Body of pancreas (tissue), 4 donors: ENCODE measurements around the gene OSBP2. TPM values are rescaled to one million over a fixed set of nuclear protein-coding genes. Genes with fewer than 3 reads are reported as not detected.

Experiments used
- ATAC-seq: fragments of 150-250 bp; one replicate; pipeline ENCODE4 v1.9.1; 2016
- DNase-seq, 4 donors: peaks; one replicate each; pipeline ENCODE4 v3.0.0-alpha.2; 2019
- H3K27ac ChIP-seq, 4 donors: fragments of 200-600 bp; sonication (generic); 1 replicate in 3 of 4; 2 replicates in 1 of 4; pipeline versions ENCODE4 v1.5.1 to v1.6.1; 2016 to 2019; ENCODE audit warnings: mild to moderate bottlenecking in 1 of 4, mixed read lengths in 1 of 4, moderate library complexity in 1 of 4
- H3K27me3 ChIP-seq, 2 donors: fragments of 200-600 bp; sonication (generic); one replicate each; pipeline ENCODE4 v1.6.0; 2016; ENCODE audit warnings: mild to moderate bottlenecking in 1 of 2
- H3K36me3 ChIP-seq, 2 donors: fragments of 200-600 bp; sonication (generic); replicated peaks in 1 of 2; 2 replicates each; pipeline ENCODE4 v1.5.1; 2016; ENCODE audit warnings: low read depth in 2 of 2; ENCODE audit not compliant: insufficient read depth in 1 of 2
- H3K4me1 ChIP-seq: fragments of 200-600 bp; sonication (generic); one replicate; pipeline ENCODE4 v1.6.0; 2016
- H3K4me3 ChIP-seq, 2 donors: fragments of 200-600 bp; sonication (generic); 1 replicate in 1 of 2; 2 replicates in 1 of 2; pipeline ENCODE4 v1.5.1; 2016 to 2019
- H3K9me3 ChIP-seq, 3 donors: fragments of 200-600 bp; sonication (generic); 1 replicate in 2 of 3; 2 replicates in 1 of 3; pipeline ENCODE4 v1.5.1; 2016
- CTCF ChIP-seq, 7 experiments: fragments of 450-650 bp in 4 of 7; fragments of 200-600 bp in 3 of 7; sonication (generic) in 3 of 7; IDR thresholded peaks; one replicate each; pipeline ENCODE4 v1.5.1; 2016 to 2019; ENCODE audit warnings: antibody characterized with exemption in 7 of 7
- POLR2A ChIP-seq, 3 donors: fragments of 450-650 bp; IDR thresholded peaks; one replicate each; pipeline ENCODE4 v1.6.1; 2016; ENCODE audit warnings: antibody characterized with exemption in 3 of 3, mild to moderate bottlenecking in 2 of 3
- WGBS, 2 donors: methylation state at CpG; one replicate each; pipeline ENCODE4 v1.1.5; 2017; 5-methylcytosine and 5-hydroxymethylcytosine counted together
- intact Hi-C: fragments of 100-400 bp; cut with DNase I; formaldehyde crosslinking; loops from one replicate; pipeline ENCODE4 v1.15.1; 2023
- total RNA-seq, 2 donors: library from RNA; depleted of rRNA; stranded (reverse); fragments of >200 nt; gene quantifications; one replicate each; pipeline ENCODE4 v1.1.0, GENCODE V29; 2016

OSBP2 gene
- total RNA-seq, 2 donors from 2014 or later, result 2.3 to 3.0 TPM

- no peak for DNase-seq
- no peaks in the 10 kb centered on the region for H3K36me3 ChIP-seq
- intact Hi-C loops, result no loop called here
- no peak overlapping the region for H3K27ac ChIP-seq
- H3K9me3 ChIP-seq, result no peaks in the 10 kb centered on the region
- H3K4me1 ChIP-seq, result peaks cover 7% of the 10 kb centered on the region
- no peak for TF ChIP-seq CTCF (IDR thresholded peaks at IDR 0.05)
- TF ChIP-seq POLR2A (IDR thresholded peaks at IDR 0.05), result no peak
- ATAC-seq, result no peak
- H3K27me3 ChIP-seq, result no peaks in the 10 kb centered on the region
- H3K4me3 ChIP-seq, result no peak overlapping the region
- 91 to 92% methylated on average over 4 of the region's 4 CpGs for WGBS, 2 donors
These were observed 32.6 kb upstream of the OSBP2 start for GRCh38 chr22:30662040-30662439.

GRCh38 chr22:30664798-30665197, 29.9 kb upstream of the OSBP2 start:
- no peak for ATAC-seq
- intact Hi-C loops, result no loop called here
- H3K27me3 ChIP-seq, result no peaks in the 10 kb centered on the region
- no peak overlapping the region for H3K27ac ChIP-seq
- no peak overlapping the region for H3K4me3 ChIP-seq
- WGBS, 2 donors, result 97 to 98% methylated on average over 12 to 13 of the region's 13 CpGs
- H3K9me3 ChIP-seq, result no peaks in the 10 kb centered on the region
- H3K4me1 ChIP-seq, result peaks cover 18% of the 10 kb centered on the region
- DNase-seq, result no peak
- H3K36me3 ChIP-seq, result no peaks in the 10 kb centered on the region
- TF ChIP-seq POLR2A (IDR thresholded peaks at IDR 0.05) (no peak), CTCF (IDR thresholded peaks at IDR 0.05) (no peak)

- TF ChIP-seq CTCF (IDR thresholded peaks at IDR 0.05) (no peak), POLR2A (IDR thresholded peaks at IDR 0.05) (no peak)
- ATAC-seq (no peak), DNase-seq (no peak)
- no peak overlapping the region for H3K27ac ChIP-seq
- H3K4me1 ChIP-seq, result peaks cover 18% of the 10 kb centered on the region
- no peaks in the 10 kb centered on the region for H3K36me3 ChIP-seq
- no peaks in the 10 kb centered on the region for H3K27me3 ChIP-seq
- no peak overlapping the region for H3K4me3 ChIP-seq
- WGBS, 2 donors, result 75 to 77% methylated on average over 2 of the region's 2 CpGs
- intact Hi-C loops, result no loop called here
- H3K9me3 ChIP-seq, result no peaks in the 10 kb centered on the region
These were observed 29.4 kb upstream of the OSBP2 start for GRCh38 chr22:30665266-30665665.

GRCh38 chr22:30665786-30666185, 28.9 kb upstream of the OSBP2 start:
- H3K27me3 ChIP-seq, result no peaks in the 10 kb centered on the region
- H3K36me3 ChIP-seq, result no peaks in the 10 kb centered on the region
- no peak for ATAC-seq
- intact Hi-C loops, result no loop called here
- H3K4me3 ChIP-seq, result no peak overlapping the region
- no peak overlapping the region for H3K27ac ChIP-seq
- H3K9me3 ChIP-seq, result no peaks in the 10 kb centered on the region
- DNase-seq, result no peak
- 82 to 93% methylated on average over 4 of the region's 4 CpGs for WGBS, 2 donors
- TF ChIP-seq POLR2A (IDR thresholded peaks at IDR 0.05), result no peak
- no peak for TF ChIP-seq CTCF (IDR thresholded peaks at IDR 0.05)
- H3K4me1 ChIP-seq, result peaks cover 18% of the 10 kb centered on the region

GRCh38 chr22:30667107-30667493, 27.6 kb upstream of the OSBP2 start:
- peak overlapping the region; percentile 47 to 51 for H3K4me3 ChIP-seq
- no peaks in the 10 kb centered on the region for H3K36me3 ChIP-seq
- intact Hi-C loops, result no loop called here
- TF ChIP-seq CTCF (IDR thresholded peaks at IDR 0.05) (no peak), POLR2A (IDR thresholded peaks at IDR 0.05) (no peak)
- ATAC-seq (no peak), DNase-seq (peak in 2 of 4 donors; percentile 14 to 18)
- WGBS, 2 donors, result 0% methylated on average over 18 of the region's 18 CpGs
- peaks cover 18% of the 10 kb centered on the region for H3K4me1 ChIP-seq
- H3K27ac ChIP-seq, result peak overlapping the region in 3 of 4 donors; percentile 9 to 65 (median 59)
- no peaks in the 10 kb centered on the region for H3K27me3 ChIP-seq
- H3K9me3 ChIP-seq, result no peaks in the 10 kb centered on the region
